ENCODE data around the gene LRRC25.

LRRC25 gene

DNA sequence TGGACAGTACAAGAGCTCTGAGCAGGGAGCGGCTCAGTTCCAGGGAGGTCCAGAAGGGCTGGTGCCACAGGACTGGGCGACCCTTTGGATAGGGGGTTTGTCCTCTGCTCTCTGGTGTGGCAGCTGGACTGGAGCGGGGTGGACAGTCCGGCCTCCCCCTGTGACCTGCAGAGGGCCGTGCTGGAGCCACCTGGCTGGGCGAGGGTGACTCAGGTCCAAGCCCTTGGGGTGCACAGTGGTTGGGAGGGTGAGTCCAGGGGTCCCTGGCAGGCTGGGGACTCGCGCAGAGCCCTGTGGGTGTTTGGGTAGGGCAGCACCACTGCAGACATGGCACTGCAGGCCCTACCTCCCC, 29.0 kb upstream of the LRRC25 start:
- DNase-seq (ENCODE audit: low read depth): no peak
- TF ChIP-seq, protein P1, sequence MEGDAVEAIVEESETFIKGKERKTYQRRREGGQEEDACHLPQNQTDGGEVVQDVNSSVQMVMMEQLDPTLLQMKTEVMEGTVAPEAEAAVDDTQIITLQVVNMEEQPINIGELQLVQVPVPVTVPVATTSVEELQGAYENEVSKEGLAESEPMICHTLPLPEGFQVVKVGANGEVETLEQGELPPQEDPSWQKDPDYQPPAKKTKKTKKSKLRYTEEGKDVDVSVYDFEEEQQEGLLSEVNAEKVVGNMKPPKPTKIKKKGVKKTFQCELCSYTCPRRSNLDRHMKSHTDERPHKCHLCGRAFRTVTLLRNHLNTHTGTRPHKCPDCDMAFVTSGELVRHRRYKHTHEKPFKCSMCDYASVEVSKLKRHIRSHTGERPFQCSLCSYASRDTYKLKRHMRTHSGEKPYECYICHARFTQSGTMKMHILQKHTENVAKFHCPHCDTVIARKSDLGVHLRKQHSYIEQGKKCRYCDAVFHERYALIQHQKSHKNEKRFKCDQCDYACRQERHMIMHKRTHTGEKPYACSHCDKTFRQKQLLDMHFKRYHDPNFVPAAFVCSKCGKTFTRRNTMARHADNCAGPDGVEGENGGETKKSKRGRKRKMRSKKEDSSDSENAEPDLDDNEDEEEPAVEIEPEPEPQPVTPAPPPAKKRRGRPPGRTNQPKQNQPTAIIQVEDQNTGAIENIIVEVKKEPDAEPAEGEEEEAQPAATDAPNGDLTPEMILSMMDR (conservative IDR thresholded peaks at IDR 0.05; ENCODE audit: low read length): no peak
- no peak overlapping the region; the same call in 1 of the 2 replicates for H3K4me3 ChIP-seq (ENCODE audit: low read length)

DNA sequence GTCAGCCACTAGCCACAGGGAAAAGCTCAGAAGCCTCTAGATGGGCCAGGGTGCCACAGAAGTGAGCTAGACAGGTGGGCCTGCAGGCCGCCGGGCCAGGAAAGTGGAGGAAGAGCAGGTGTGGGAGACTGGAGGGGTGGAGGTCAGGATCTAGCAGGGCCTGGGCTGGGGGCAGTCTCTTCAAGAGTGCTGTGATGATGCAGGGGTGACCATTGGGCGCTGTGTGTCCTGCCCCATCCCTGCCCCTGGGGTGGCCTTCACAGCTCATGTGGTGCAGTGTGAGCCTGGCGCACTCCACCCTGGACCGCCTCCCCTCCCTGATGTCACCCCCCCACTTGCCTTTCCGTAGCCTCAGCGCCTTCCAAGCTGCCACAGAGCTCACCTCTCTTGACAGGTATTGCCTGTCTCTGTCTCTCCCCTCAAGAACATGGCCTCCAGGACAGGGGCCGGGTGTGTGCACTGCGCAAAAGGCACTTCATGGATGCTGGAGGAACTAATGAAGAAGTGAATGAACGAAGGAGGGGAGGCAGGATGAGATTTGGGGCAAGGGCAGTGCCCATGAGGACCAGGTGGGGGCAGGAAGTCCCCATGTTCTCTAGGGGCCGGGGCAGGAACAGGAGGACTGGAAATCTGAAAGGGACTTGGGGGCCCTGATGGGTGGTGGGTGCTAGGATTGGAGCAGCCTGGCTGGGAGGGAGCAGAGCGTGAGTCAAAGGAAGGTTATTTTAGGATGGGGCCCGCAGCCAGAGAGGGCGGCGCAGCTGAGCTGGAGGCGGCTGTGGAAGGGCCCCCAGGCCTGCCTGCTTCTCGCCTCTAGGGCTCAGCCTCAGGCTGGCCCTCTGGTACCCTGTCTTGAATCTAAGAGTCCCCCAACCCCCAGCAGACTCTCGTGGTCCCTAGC, 28.3 kb upstream of the LRRC25 start:
- TF ChIP-seq, protein P1 (conservative IDR thresholded peaks at IDR 0.05; ENCODE audit: low read length): peak; percentile 32
- H3K4me3 ChIP-seq (ENCODE audit: low read length): no peak overlapping the region; the same call in 1 of the 2 replicates
- peak; percentile 67 for DNase-seq (ENCODE audit: low read depth)

DNA sequence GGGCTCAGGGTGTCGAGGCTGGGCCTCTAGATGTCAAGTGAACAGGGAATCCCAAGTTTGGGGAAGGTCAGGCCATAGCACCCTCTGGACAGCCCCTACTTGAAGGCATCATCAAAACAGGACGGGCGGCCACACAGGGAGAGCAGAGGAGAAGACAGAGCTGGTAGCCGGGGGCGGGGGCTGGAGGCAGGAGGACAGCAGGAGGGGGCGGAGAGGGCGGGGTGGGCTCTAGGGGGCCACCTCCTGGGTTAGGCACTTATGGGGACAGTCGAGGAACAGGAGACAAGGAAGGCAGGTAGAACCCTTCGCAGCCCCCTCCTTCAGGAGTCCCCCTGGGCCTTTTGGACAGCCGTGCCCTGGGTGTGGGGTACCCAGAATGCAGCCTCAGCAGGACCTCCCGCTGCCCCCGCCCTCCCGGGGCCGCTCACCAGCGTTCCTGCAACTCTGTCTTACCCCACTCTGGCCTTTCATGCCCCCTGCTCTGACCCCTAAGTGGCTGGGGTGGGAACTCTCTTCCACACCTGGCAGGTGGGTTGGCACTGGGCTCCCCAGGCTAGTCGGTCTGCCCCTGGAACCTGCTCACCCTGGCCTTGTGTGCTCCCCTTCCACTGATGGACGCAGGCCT, 27.6 kb upstream of the LRRC25 start:
- H3K4me3 ChIP-seq (ENCODE audit: low read length): no peak overlapping the region
- no peak for DNase-seq (ENCODE audit: low read depth)
- TF ChIP-seq, protein P1 (conservative IDR thresholded peaks at IDR 0.05; ENCODE audit: low read length): no peak

DNA sequence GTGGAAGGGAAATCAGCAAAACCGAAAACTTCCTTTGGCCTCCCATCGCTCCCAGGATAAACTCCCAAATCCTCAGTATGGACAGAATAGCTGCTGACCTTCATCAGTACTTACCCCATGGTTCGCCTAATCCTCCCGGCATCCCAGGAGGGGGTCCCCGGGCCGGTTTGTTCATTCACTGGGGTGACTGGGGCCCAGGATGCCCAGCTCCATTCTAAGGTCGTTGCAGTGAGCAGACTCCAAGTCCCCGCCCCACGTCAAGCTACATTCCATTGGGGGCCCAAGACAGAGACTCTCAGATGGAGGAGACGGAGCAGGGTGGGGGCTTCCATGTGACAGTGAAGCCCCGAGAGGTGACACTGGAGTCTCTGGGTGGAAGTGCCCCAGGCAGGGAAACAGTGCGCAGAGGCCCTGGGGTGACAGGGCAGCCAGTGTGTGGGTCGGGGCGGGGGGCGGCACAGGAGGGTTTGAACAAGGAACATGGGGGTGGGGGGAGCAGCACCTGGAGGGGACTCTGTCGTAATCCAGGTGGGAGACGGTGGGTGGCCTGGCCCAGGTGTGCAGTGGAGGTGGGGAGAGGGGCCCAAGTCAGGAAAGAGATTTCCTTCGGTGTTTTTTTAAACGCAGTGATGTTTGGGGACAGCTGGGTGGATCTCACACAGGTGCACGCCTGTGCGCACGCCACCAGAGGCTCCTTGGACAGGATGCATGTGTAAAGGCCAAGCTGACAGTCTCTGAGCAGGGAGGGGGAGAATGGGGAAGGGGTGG, 26.9 kb upstream of the LRRC25 start:
- TF ChIP-seq, protein P1 (conservative IDR thresholded peaks at IDR 0.05; ENCODE audit: low read length): no peak
- no peak overlapping the region for H3K4me3 ChIP-seq (ENCODE audit: low read length)
- no peak for DNase-seq (ENCODE audit: low read depth)

DNA sequence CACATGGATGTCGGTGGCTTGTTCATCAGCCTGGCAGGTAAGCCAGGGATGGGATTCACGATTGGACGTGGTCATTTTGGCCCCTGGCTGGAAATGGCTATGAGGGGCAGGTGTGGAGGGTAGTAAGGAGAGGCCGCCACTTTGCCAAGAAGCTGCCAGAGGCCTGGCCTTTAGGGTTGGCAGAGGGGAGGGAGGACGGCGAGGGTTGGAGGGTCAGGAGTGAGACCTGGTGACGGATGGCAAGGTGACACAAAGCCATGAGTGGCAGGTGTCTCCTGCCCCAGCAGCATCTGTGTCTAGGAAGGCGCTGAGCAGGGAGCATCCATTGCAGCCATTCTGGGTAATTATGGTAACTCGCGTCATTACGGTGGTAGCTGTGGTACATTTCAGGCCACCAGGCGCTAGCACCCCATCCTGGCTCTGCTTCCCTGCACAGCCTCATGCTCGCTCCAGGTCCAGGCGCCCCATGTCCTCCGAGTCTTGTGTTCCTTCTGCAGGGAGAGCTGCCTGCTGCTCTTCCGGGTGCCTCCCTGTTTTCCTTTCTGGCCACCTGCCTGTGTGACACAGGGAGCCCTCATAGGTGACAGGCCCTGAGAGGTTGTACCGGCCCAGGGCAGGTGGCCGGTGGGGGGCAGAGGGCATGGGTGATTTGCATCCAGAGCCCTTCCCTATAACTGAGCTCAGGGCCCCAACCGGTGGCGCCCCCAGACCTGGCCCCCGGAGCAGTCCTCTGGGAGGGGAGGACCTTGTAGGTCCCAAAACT, 26.0 kb upstream of the LRRC25 start:
- H3K4me3 ChIP-seq (ENCODE audit: low read length): no peak overlapping the region
- DNase-seq (ENCODE audit: low read depth): no peak
- TF ChIP-seq, protein P1 (conservative IDR thresholded peaks at IDR 0.05; ENCODE audit: low read length): no peak

DNA sequence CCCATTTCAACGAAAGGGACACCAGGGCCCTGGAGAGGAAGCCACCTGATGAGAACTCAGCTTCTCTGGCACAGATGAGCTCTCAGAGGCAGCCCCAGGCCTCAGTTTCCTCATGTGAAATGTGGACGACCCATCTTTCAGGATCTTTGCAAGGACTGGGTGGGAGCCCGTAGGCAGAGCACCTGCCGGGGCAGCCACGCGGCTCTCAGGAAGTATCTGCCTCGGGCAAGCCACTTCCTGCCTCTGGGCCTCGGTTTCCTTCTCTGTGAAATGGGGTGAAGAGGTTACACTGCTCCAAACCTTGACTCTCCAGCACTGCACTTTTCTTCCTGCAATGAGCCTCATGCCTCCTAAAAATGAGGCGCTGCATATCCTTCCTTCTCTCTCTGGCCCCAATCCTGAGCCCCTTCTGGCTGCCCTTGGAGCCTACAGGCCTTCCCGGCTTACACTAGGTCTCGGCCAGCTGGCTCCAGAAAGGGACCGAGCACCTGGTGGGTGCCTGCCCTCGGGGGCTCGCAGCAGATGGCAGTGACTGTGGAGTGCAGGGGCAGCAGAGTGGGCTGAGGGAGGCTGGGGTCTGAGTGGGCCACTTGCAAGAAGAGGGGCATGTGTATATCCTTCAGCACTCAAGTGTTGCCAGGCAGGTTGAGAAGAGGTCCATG, 25.2 kb upstream of the LRRC25 start:
- no peak overlapping the region for H3K4me3 ChIP-seq (ENCODE audit: low read length)
- TF ChIP-seq, protein P1 (conservative IDR thresholded peaks at IDR 0.05; ENCODE audit: low read length): no peak
- no peak for DNase-seq (ENCODE audit: low read depth)
